ENCODE results near the gene KY.

Gene KY

GRCh38 chr3:134594331-134594741, 56.5 kb downstream of the KY start:
- H3K9me2 ChIP-seq (replicated peaks; ENCODE audit: insufficient read depth, low read length), result no peaks in the 10 kb centered on the region
- no peaks in the 10 kb centered on the region for H4K20me1 ChIP-seq (ENCODE audit: insufficient read depth, low read length)
- H2AFZ ChIP-seq (ENCODE audit: low read length), result no peak overlapping the region
- no peak for DNase-seq
- H3K27me3 ChIP-seq (replicated peaks; ENCODE audit: insufficient read depth, low read length), result no peaks in the 10 kb centered on the region
- no peak overlapping the region for H3K27ac ChIP-seq (ENCODE audit: low read length)
- H3K9me3 ChIP-seq (replicated peaks; ENCODE audit: insufficient read depth, low read length), result no peaks in the 10 kb centered on the region
- H3K4me1 ChIP-seq (ENCODE audit: low read length), result no peaks in the 10 kb centered on the region
- no peak overlapping the region for H3K4me3 ChIP-seq (ENCODE audit: low read length)
- no peak overlapping the region for H3K4me2 ChIP-seq (ENCODE audit: low read depth, low read length)
- TF ChIP-seq CTCF (IDR thresholded peaks at IDR 0.05; ENCODE audit: low read length), result no peak
- TF ChIP-seq EZH2phosphoT487 (IDR thresholded peaks at IDR 0.05; ENCODE audit: low read length), result no peak
- TF ChIP-seq EZH2 (optimal IDR thresholded peaks at IDR 0.05; ENCODE audit: low read depth, low read length), result no peak
- H3K9ac ChIP-seq (ENCODE audit: low read length), result no peak overlapping the region
- H3K36me3 ChIP-seq (replicated peaks; ENCODE audit: insufficient read depth, low read length), result no peaks in the 10 kb centered on the region; the same call in 1 of the 2 replicates
- no peaks in the 10 kb centered on the region for H3K79me2 ChIP-seq (ENCODE audit: low read length)
- H3F3A ChIP-seq (ENCODE audit: insufficient read depth, low read length), result no peaks in the 10 kb centered on the region

- Histone ChIP-seq H3K9me3 (replicated peaks; ENCODE audit: insufficient read depth, low read length) (no peaks in the 10 kb centered on the region), H3K4me1 (ENCODE audit: low read length) (no peaks in the 10 kb centered on the region), H3K9me2 (replicated peaks; ENCODE audit: insufficient read depth, low read length) (no peaks in the 10 kb centered on the region), H3K79me2 (ENCODE audit: low read length) (no peaks in the 10 kb centered on the region), H3K27me3 (replicated peaks; ENCODE audit: insufficient read depth, low read length) (no peaks in the 10 kb centered on the region), H2AFZ (ENCODE audit: low read length) (no peak overlapping the region), H3K36me3 (replicated peaks; ENCODE audit: insufficient read depth, low read length) (no peaks in the 10 kb centered on the region; the same call in 1 of the 2 replicates), H3K4me2 (ENCODE audit: low read depth, low read length) (no peak overlapping the region), H4K20me1 (ENCODE audit: insufficient read depth, low read length) (no peaks in the 10 kb centered on the region), H3K27ac (ENCODE audit: low read length) (no peak overlapping the region), H3K9ac (ENCODE audit: low read length) (no peak overlapping the region), H3F3A (ENCODE audit: insufficient read depth, low read length) (no peaks in the 10 kb centered on the region), H3K4me3 (ENCODE audit: low read length) (no peak overlapping the region)
- DNase-seq, result no peak
- TF ChIP-seq CTCF (IDR thresholded peaks at IDR 0.05; ENCODE audit: low read length) (no peak), EZH2phosphoT487 (IDR thresholded peaks at IDR 0.05; ENCODE audit: low read length) (no peak), EZH2 (optimal IDR thresholded peaks at IDR 0.05; ENCODE audit: low read depth, low read length) (no peak)
These were observed 58.0 kb downstream of the KY start for GRCh38 chr3:134592806-134593205.

- H3K27me3 ChIP-seq (replicated peaks; ENCODE audit: insufficient read depth, low read length), result no peaks in the 10 kb centered on the region
- H3K9ac ChIP-seq (ENCODE audit: low read length), result no peak overlapping the region
- no peak overlapping the region for H3K4me3 ChIP-seq (ENCODE audit: low read length)
- H3K79me2 ChIP-seq (ENCODE audit: low read length), result no peaks in the 10 kb centered on the region
- H4K20me1 ChIP-seq (ENCODE audit: insufficient read depth, low read length), result no peaks in the 10 kb centered on the region
- no peaks in the 10 kb centered on the region for H3K9me2 ChIP-seq (replicated peaks; ENCODE audit: insufficient read depth, low read length)
- no peak overlapping the region for H2AFZ ChIP-seq (ENCODE audit: low read length)
- no peaks in the 10 kb centered on the region for H3K9me3 ChIP-seq (replicated peaks; ENCODE audit: insufficient read depth, low read length)
- no peaks in the 10 kb centered on the region for H3K4me1 ChIP-seq (ENCODE audit: low read length)
- H3F3A ChIP-seq (ENCODE audit: insufficient read depth, low read length), result no peaks in the 10 kb centered on the region
- no peak overlapping the region for H3K27ac ChIP-seq (ENCODE audit: low read length)
- no peak overlapping the region for H3K4me2 ChIP-seq (ENCODE audit: low read depth, low read length)
- no peak for DNase-seq
- TF ChIP-seq EZH2phosphoT487 (IDR thresholded peaks at IDR 0.05; ENCODE audit: low read length) (no peak), CTCF (IDR thresholded peaks at IDR 0.05; ENCODE audit: low read length) (no peak)
- H3K36me3 ChIP-seq (replicated peaks; ENCODE audit: insufficient read depth, low read length), result no peaks in the 10 kb centered on the region; the same call in 1 of the 2 replicates
These were observed 60.1 kb downstream of the KY start for GRCh38 chr3:134590766-134591165.
